ENCODE results near the gene NTPCR. TPM values are rescaled to one million over a fixed set of nuclear protein-coding genes. Genes with fewer than 3 reads are reported as not detected.

NTPCR gene
- total RNA-seq, 1 experiment from 2014 or later: 45.3 TPM

- Histone ChIP-seq H2AFZ (no peak overlapping the region), H3K79me2 (ENCODE audit: low read depth) (no peaks in the 10 kb centered on the region), H3K36me3 (ENCODE audit: low read depth) (peaks cover 26% of the 10 kb centered on the region), H4K20me1 (ENCODE audit: insufficient read depth) (no peaks in the 10 kb centered on the region), H3K4me1 (replicated peaks; ENCODE audit: insufficient read depth) (no peaks in the 10 kb centered on the region), H3K4me3 (no peak overlapping the region), H3F3A (ENCODE audit: insufficient read depth, low read depth) (no peaks in the 10 kb centered on the region), H3K27ac (no peak overlapping the region), H3K9me2 (ENCODE audit: insufficient read depth) (no peaks in the 10 kb centered on the region), H3K27me3 (ENCODE audit: insufficient read depth, low read depth) (no peaks in the 10 kb centered on the region), H3K4me2 (no peak overlapping the region), H3K9me3 (ENCODE audit: insufficient read depth, low read depth) (peaks cover 9% of the 10 kb centered on the region)
- POLR2A ChIA-PET (ENCODE audit: unreplicated experiment): interaction anchor here (0.6 kb wide), 1 partner anchor 145 kb away, joined by 3 read pairs; no protein-coding TSS in a partner anchor
- no peak for DNase-seq
- TF ChIP-seq EZH2 (IDR thresholded peaks at IDR 0.05; ENCODE audit: low read depth) (no peak), CTCF (conservative IDR thresholded peaks at IDR 0.05) (no peak)
- CTCF ChIA-PET: no interaction called here
- BruUV-seq (replicated peaks): no TSS peak
- intact Hi-C loops (cut with micrococcal nuclease; ENCODE audit: unreplicated experiment): no loop called here
Observed at GRCh38 chr1:232968391-232968790, 18.0 kb downstream of the NTPCR start.

GRCh38 chr1:232968965-232969364 is 18.6 kb downstream of the NTPCR start:
- H3K4me2 ChIP-seq: no peak overlapping the region
- DNase-seq: no peak
- H3F3A ChIP-seq (ENCODE audit: insufficient read depth, low read depth): no peaks in the 10 kb centered on the region
- peaks cover 14% of the 10 kb centered on the region for H3K9me3 ChIP-seq (ENCODE audit: insufficient read depth, low read depth)
- H3K27me3 ChIP-seq (ENCODE audit: insufficient read depth, low read depth): no peaks in the 10 kb centered on the region
- CTCF ChIA-PET: no interaction called here
- POLR2A ChIA-PET (ENCODE audit: unreplicated experiment): interaction anchor here (0.6 kb wide), 1 partner anchor 144 kb away, joined by 3 read pairs; no protein-coding TSS in a partner anchor
- H3K4me1 ChIP-seq (replicated peaks; ENCODE audit: insufficient read depth): no peaks in the 10 kb centered on the region
- no peaks in the 10 kb centered on the region for H3K9me2 ChIP-seq (ENCODE audit: insufficient read depth)
- no peak for TF ChIP-seq EZH2 (IDR thresholded peaks at IDR 0.05; ENCODE audit: low read depth)
- TF ChIP-seq CTCF (conservative IDR thresholded peaks at IDR 0.05): no peak
- H2AFZ ChIP-seq: no peak overlapping the region
- intact Hi-C loops (cut with micrococcal nuclease; ENCODE audit: unreplicated experiment): no loop called here
- H3K36me3 ChIP-seq (ENCODE audit: low read depth): peaks cover 31% of the 10 kb centered on the region
- H3K4me3 ChIP-seq: no peak overlapping the region
- no peaks in the 10 kb centered on the region for H3K79me2 ChIP-seq (ENCODE audit: low read depth)
- no peak overlapping the region for H3K27ac ChIP-seq
- no TSS peak for BruUV-seq (replicated peaks)
- no peaks in the 10 kb centered on the region for H4K20me1 ChIP-seq (ENCODE audit: insufficient read depth)

- Histone ChIP-seq H3K9me3 (ENCODE audit: insufficient read depth, low read depth) (peaks cover 14% of the 10 kb centered on the region), H3K4me3 (no peak overlapping the region), H3K79me2 (ENCODE audit: low read depth) (no peaks in the 10 kb centered on the region), H2AFZ (no peak overlapping the region), H3F3A (ENCODE audit: insufficient read depth, low read depth) (no peaks in the 10 kb centered on the region), H3K27me3 (ENCODE audit: insufficient read depth, low read depth) (no peaks in the 10 kb centered on the region), H3K9me2 (ENCODE audit: insufficient read depth) (no peaks in the 10 kb centered on the region), H3K36me3 (ENCODE audit: low read depth) (peaks cover 38% of the 10 kb centered on the region), H4K20me1 (ENCODE audit: insufficient read depth) (no peaks in the 10 kb centered on the region), H3K4me2 (no peak overlapping the region), H3K4me1 (replicated peaks; ENCODE audit: insufficient read depth) (no peaks in the 10 kb centered on the region), H3K27ac (no peak overlapping the region)
- intact Hi-C loops (cut with micrococcal nuclease; ENCODE audit: unreplicated experiment): no loop called here
- ChIA-PET POLR2A (ENCODE audit: unreplicated experiment) (no interaction called here), CTCF (interaction anchor here (0.5 kb wide), 2 partner anchors 23 to 1374 kb away, joined by 4 to 6 read pairs; no protein-coding TSS in a partner anchor)
- TF ChIP-seq CTCF (conservative IDR thresholded peaks at IDR 0.05): no peak
- TF ChIP-seq EZH2 (IDR thresholded peaks at IDR 0.05; ENCODE audit: low read depth): no peak
- no peak for DNase-seq
- BruUV-seq (replicated peaks): no TSS peak
Observed at GRCh38 chr1:232969799-232970198, 19.4 kb downstream of the NTPCR start.

Measured in PC-9 (cell line).